Chondrocyte (in vitro differentiated cells): Measurements from ENCODE around the gene IL17C. TPM values are rescaled to one million over a fixed set of nuclear protein-coding genes. Genes with fewer than 3 reads are reported as not detected.
A peak's percentile ranks its signal among the peaks of the same experiment; 100 is the strongest.

Experiments used
- DNase-seq: peaks from one replicate; pipeline ENCODE4 v3.0.0; 2021; ENCODE audit warnings: mixed read lengths, low spot score
- H3K27ac Mint-ChIP-seq: one replicate; pipeline ENCODE4 v1.8.0; 2021; ENCODE audit warnings: mild to moderate bottlenecking, moderate library complexity, mixed read lengths; ENCODE audit not compliant: unreplicated experiment
- H3K27me3 Mint-ChIP-seq: 2 replicates; pipeline ENCODE4 v1.8.0; 2021; ENCODE audit warnings: low read depth, mixed read lengths
- H3K36me3 Mint-ChIP-seq: 2 replicates; pipeline ENCODE4 v1.8.0; 2021; ENCODE audit warnings: low read depth, mixed read lengths
- H3K4me1 Mint-ChIP-seq: 2 replicates; pipeline ENCODE4 v1.8.0; 2021; ENCODE audit warnings: low read depth, mild to moderate bottlenecking, mixed read lengths
- H3K4me3 Mint-ChIP-seq: one replicate; pipeline ENCODE4 v1.8.0; 2021; ENCODE audit warnings: mild to moderate bottlenecking, moderate library complexity, mixed read lengths; ENCODE audit not compliant: unreplicated experiment
- H3K9me3 Mint-ChIP-seq: 2 replicates; pipeline ENCODE4 v1.8.0; 2021; ENCODE audit warnings: low read depth, mixed read lengths
- total RNA-seq: library from RNA; stranded (reverse); gene quantifications from 3 replicates; pipeline ENCODE4 v1.2.1, GENCODE V29; 2021
- TF ChIP-seq, protein P1 (sequence below): fragments of 200-600 bp; sonication (generic); IDR thresholded peaks from 2 replicates; pipeline ENCODE4 v1.5.0; 2021; ENCODE audit warnings: antibody characterized with exemption, mild to moderate bottlenecking, moderate library complexity

The IL17C gene
- total RNA-seq, 1 donor from 2014 or later, result not detected

DNA sequence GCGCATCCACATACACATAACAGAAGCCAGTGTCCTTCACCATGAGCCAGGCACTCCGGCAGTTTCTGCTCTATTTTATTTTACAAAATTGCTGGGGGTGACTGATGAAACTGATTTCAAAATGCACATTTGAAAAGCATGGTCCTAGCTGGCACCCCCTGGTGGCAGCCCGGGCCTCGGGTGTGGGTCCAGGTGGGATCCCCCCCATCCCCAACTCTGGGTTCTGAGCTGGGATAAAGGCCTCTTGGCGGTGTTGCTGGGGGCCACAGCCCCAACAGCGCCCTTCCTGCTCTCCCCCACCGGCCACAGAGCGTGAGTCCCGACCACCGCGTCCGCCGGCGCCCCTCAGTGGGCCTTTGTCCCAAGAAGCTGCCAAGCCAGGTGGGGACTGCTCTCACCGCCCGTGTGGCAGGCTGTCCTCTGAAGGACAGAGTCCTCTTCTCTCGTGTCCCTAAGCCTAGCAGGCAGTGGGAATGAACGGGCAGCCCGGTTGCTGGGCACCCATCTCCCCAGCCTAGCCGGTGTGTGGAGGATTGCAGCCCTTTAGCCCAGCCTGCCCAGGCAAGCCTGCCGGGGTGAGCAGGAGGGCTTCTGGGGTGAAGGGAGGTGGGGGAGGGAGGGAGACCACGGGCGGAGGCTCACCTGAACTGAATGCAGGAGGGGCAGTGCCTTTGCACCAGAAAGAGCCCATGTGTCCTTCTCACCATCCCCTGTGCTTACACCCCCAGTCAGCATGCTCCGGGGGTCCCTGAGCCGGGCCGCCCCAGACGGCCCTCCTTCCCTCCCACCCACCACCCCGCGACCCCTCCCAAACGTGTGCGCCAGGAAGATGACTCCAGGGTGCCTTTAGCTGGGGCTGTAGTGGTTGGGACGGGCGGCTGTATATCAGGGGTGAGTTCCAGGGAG lies 47.0 kb downstream of the IL17C start:
- Mint-ChIP-seq H3K4me3 (no peak overlapping the region), H3K27ac (no peak overlapping the region), H3K36me3 (peaks cover 1% of the 10 kb centered on the region), H3K4me1 (peaks cover 2% of the 10 kb centered on the region), H3K27me3 (peaks cover 34% of the 10 kb centered on the region), H3K9me3 (no peaks in the 10 kb centered on the region)
- TF ChIP-seq, protein P1, sequence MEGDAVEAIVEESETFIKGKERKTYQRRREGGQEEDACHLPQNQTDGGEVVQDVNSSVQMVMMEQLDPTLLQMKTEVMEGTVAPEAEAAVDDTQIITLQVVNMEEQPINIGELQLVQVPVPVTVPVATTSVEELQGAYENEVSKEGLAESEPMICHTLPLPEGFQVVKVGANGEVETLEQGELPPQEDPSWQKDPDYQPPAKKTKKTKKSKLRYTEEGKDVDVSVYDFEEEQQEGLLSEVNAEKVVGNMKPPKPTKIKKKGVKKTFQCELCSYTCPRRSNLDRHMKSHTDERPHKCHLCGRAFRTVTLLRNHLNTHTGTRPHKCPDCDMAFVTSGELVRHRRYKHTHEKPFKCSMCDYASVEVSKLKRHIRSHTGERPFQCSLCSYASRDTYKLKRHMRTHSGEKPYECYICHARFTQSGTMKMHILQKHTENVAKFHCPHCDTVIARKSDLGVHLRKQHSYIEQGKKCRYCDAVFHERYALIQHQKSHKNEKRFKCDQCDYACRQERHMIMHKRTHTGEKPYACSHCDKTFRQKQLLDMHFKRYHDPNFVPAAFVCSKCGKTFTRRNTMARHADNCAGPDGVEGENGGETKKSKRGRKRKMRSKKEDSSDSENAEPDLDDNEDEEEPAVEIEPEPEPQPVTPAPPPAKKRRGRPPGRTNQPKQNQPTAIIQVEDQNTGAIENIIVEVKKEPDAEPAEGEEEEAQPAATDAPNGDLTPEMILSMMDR, result peak; percentile 80
- DNase-seq, result no peak

DNA sequence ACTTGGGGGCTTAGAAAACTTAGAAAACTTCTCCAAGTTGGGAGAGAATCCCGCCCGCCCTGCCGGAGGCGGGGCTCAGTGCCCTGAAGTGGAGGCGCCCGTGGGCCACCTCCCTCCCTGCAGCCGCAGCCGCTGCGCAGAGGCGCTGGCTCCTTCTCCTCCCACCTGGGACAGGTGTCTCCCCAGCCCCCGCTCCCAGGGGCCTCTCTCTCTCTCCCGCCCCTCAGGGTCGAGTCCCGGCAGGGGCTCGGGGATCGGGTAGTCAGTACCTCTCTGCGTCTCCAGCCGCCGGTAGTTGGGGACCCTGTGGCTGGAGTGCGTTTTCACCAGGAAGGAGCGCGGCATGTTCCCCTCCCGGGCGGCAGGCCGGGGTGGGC lies 47.7 kb downstream of the IL17C start:
- TF ChIP-seq, protein P1, result no peak
- Mint-ChIP-seq H3K27ac (no peak overlapping the region), H3K36me3 (peaks cover 1% of the 10 kb centered on the region), H3K27me3 (peaks cover 36% of the 10 kb centered on the region), H3K4me1 (peaks cover 2% of the 10 kb centered on the region), H3K9me3 (no peaks in the 10 kb centered on the region), H3K4me3 (peak overlapping the region; percentile 59)
- no peak for DNase-seq

DNA sequence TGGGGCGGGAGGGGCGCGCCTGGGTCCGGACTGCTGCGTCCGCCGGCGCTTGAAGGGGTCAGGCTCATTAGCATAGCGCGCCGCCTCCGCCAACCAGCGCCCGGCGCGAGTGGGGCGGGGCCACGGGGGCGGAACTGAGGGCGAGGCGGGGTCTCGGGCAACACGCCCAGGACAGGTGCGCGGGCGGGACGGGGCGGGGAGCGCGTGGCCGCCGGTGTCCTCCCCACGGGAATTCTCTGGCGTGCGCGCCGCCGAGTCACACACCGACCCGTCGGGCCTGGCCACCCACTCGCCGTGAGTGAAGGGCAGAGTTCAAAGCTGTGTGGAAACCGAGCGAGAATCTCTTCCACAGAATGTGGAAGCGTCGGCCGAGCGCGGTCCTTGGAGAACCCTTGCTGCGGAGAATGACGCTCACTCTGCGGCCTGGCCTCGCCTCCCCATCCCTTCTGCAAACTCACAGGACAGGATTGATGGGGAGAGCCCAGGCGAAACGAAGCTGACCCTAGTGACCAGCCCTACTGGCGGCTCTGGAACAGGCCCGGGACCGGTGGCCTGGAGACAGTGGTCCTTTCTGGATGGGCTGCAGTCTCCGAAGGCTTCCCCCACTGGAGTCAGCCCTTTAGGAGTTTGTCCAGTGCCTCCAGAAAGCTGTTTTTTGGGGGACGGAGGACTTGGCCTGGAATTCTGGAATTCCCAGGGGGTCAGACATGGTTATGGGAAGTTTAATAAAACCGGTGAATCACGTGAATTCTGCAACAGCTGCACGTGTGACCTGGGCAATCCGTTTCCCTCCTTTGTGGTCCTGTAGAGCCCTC lies 48.3 kb downstream of the IL17C start, which contains the start of gene SNAI3:
TSS of gene SNAI3 (minus strand) at position 69 of the 815 bp plus-strand sequence. CDS start 101 bp downstream, outside the sequence.
- H3K27me3 Mint-ChIP-seq, result peaks cover 36% of the 10 kb centered on the region

DNA sequence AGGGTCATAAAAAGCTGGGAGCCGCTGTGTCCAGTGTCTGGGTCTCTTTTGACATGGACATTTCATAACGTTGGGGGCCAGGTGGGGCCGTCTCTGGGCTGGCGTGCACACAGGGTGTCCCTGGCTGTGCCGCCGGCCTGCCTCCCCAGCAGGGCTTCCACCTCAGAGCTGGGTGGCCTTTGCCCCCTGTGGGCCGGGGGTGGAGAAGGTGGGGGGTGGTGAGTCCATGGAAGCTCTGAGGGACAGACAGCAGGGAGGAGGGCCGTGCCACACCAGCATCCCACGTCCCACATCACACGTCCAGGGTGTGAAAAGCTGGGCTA lies 48.8 kb downstream of the IL17C start:
- peaks cover 2% of the 10 kb centered on the region for H3K4me1 Mint-ChIP-seq
- no peaks in the 10 kb centered on the region for H3K9me3 Mint-ChIP-seq
- DNase-seq, result no peak
- TF ChIP-seq, protein P1, result no peak
- H3K4me3 Mint-ChIP-seq, result no peak overlapping the region
- H3K36me3 Mint-ChIP-seq, result peaks cover 1% of the 10 kb centered on the region
- H3K27me3 Mint-ChIP-seq, result peaks cover 36% of the 10 kb centered on the region
- no peak overlapping the region for H3K27ac Mint-ChIP-seq

More for the DNA sequence above, 48.3 kb downstream of the IL17C start, which contains the start of gene SNAI3:
- Mint-ChIP-seq H3K4me1 (peaks cover 2% of the 10 kb centered on the region), H3K36me3 (peaks cover 1% of the 10 kb centered on the region), H3K9me3 (no peaks in the 10 kb centered on the region), H3K27ac (no peak within 1 kb of the TSS), H3K4me3 (peak within 1 kb of the TSS; percentile 59)
- DNase-seq, result no peak
- TF ChIP-seq, protein P1, result no peak

DNA sequence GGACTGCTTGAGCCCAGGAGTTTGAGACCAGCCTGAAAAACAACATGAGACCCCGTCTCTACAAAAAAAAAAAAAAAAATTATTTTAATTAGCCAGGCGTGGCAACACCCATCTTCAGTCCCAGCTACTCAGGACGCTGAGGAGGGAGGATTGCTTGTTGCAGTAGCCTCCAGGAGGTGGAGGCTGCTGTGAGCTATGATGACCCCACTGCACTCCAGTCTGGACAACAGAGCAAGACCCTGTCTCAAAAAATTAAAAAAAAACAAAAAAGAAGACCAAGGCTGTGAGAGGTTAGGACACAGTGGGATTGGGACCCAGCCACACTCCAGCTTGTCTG lies 49.3 kb downstream of the IL17C start:
- Mint-ChIP-seq H3K36me3 (peaks cover 1% of the 10 kb centered on the region), H3K9me3 (no peaks in the 10 kb centered on the region), H3K27ac (no peak overlapping the region), H3K4me1 (peaks cover 2% of the 10 kb centered on the region), H3K4me3 (no peak overlapping the region), H3K27me3 (peaks cover 34% of the 10 kb centered on the region)
- no peak for DNase-seq
- TF ChIP-seq, protein P1, result no peak
